ENCODE data around the gene RNF213. TPM values are rescaled to one million over a fixed set of nuclear protein-coding genes. Genes with fewer than 3 reads are reported as not detected.
A peak's percentile ranks its signal among the peaks of the same experiment; 100 is the strongest.

Gene RNF213
- total RNA-seq, 2 donors from 2014 or later: 98.8 to 136 TPM

- Histone ChIP-seq H3K36me3 (ENCODE audit: control insufficient read depth, insufficient read depth, low read length) (peaks cover 41% of the 10 kb centered on the region), H3K9me3 (ENCODE audit: control insufficient read depth, low read length) (no peaks in the 10 kb centered on the region), H3K4me1 (ENCODE audit: control insufficient read depth, insufficient read depth, low read length) (peaks cover 10% of the 10 kb centered on the region), H3K27me3 (ENCODE audit: control insufficient read depth, insufficient read depth, low read length, poor library complexity, severe bottlenecking) (no peaks in the 10 kb centered on the region), H3K27ac (ENCODE audit: low read depth, low read length) (no peak overlapping the region), H3K4me3 (ENCODE audit: low read length) (no peak overlapping the region), H3K9ac (ENCODE audit: extremely low read depth, low read length, poor library complexity, severe bottlenecking) (no peak overlapping the region)
- no peaks in the 10 kb centered on the region for H3K27me3 Mint-ChIP-seq (ENCODE audit: insufficient read depth)
- no peak for TF ChIP-seq CTCF (conservative IDR thresholded peaks at IDR 0.05)
- H3K27ac Mint-ChIP-seq: no peak overlapping the region
- 66 to 75% methylated on average over 3 to 4 of the region's 4 CpGs for WGBS, 2 experiments (ENCODE audit: insufficient coverage in 1 of 2, insufficient read length in 1 of 2)
- DNase-seq: no peak
- H3K4me3 Mint-ChIP-seq: no peak overlapping the region
- H3K4me1 Mint-ChIP-seq: peaks cover 7% of the 10 kb centered on the region
- peaks cover 4% of the 10 kb centered on the region for H3K9me3 Mint-ChIP-seq
- peaks cover 35% of the 10 kb centered on the region for H3K36me3 Mint-ChIP-seq (ENCODE audit: low read depth)
These were observed 7.8 kb downstream of the RNF213 start for GRCh38 chr17:80268427-80268826.

GRCh38 chr17:80269405-80269807 is 8.8 kb downstream of the RNF213 start:
- Histone ChIP-seq H3K9ac (ENCODE audit: extremely low read depth, low read length, poor library complexity, severe bottlenecking) (no peak overlapping the region), H3K27ac (ENCODE audit: low read depth, low read length) (peak overlapping the region; percentile 96), H3K4me1 (ENCODE audit: control insufficient read depth, insufficient read depth, low read length) (peaks cover 10% of the 10 kb centered on the region), H3K36me3 (ENCODE audit: control insufficient read depth, insufficient read depth, low read length) (peaks cover 41% of the 10 kb centered on the region), H3K4me3 (ENCODE audit: low read length) (no peak overlapping the region), H3K27me3 (ENCODE audit: control insufficient read depth, insufficient read depth, low read length, poor library complexity, severe bottlenecking) (no peaks in the 10 kb centered on the region), H3K9me3 (ENCODE audit: control insufficient read depth, low read length) (no peaks in the 10 kb centered on the region)
- H3K36me3 Mint-ChIP-seq (ENCODE audit: low read depth): peaks cover 42% of the 10 kb centered on the region
- TF ChIP-seq CTCF (conservative IDR thresholded peaks at IDR 0.05): no peak
- peaks cover 4% of the 10 kb centered on the region for H3K9me3 Mint-ChIP-seq
- H3K27me3 Mint-ChIP-seq (ENCODE audit: insufficient read depth): no peaks in the 10 kb centered on the region
- WGBS, 2 experiments (ENCODE audit: insufficient coverage in 1 of 2, insufficient read length in 1 of 2): 86 to 100% methylated on average over 1 to 2 of the region's 2 CpGs
- DNase-seq: no peak
- no peak overlapping the region for H3K27ac Mint-ChIP-seq
- no peak overlapping the region for H3K4me3 Mint-ChIP-seq
- peaks cover 7% of the 10 kb centered on the region for H3K4me1 Mint-ChIP-seq

- Histone ChIP-seq H3K27ac (ENCODE audit: low read depth, low read length) (peak overlapping the region; percentile 96), H3K9ac (ENCODE audit: extremely low read depth, low read length, poor library complexity, severe bottlenecking) (peak overlapping the region; percentile 11), H3K36me3 (ENCODE audit: control insufficient read depth, insufficient read depth, low read length) (peaks cover 37% of the 10 kb centered on the region), H3K27me3 (ENCODE audit: control insufficient read depth, insufficient read depth, low read length, poor library complexity, severe bottlenecking) (no peaks in the 10 kb centered on the region), H3K4me3 (ENCODE audit: low read length) (no peak overlapping the region), H3K9me3 (ENCODE audit: control insufficient read depth, low read length) (no peaks in the 10 kb centered on the region), H3K4me1 (ENCODE audit: control insufficient read depth, insufficient read depth, low read length) (peaks cover 10% of the 10 kb centered on the region)
- DNase-seq: peak; percentile 94
- TF ChIP-seq CTCF (conservative IDR thresholded peaks at IDR 0.05): no peak
- no peaks in the 10 kb centered on the region for H3K27me3 Mint-ChIP-seq (ENCODE audit: insufficient read depth)
- H3K4me3 Mint-ChIP-seq: no peak overlapping the region
- peaks cover 7% of the 10 kb centered on the region for H3K4me1 Mint-ChIP-seq
- 50 to 58% methylated on average over 10 of the region's 10 CpGs for WGBS, 2 experiments (ENCODE audit: insufficient coverage in 1 of 2, insufficient read length in 1 of 2)
- peaks cover 37% of the 10 kb centered on the region for H3K36me3 Mint-ChIP-seq (ENCODE audit: low read depth)
- peaks cover 4% of the 10 kb centered on the region for H3K9me3 Mint-ChIP-seq
- peak overlapping the region; percentile 86 for H3K27ac Mint-ChIP-seq
These were observed 9.5 kb downstream of the RNF213 start for GRCh38 chr17:80270104-80270503.
